Measurements from ENCODE around the gene RIPOR3.

The RIPOR3 gene

GRCh38 chr20:50583442-50584150 lies 107.7 kb downstream of the RIPOR3 start:
- 94 to 97% methylated on average over 14 of the region's 15 CpGs for WGBS, 2 experiments (ENCODE audit: insufficient coverage in 2 of 2)
- Histone ChIP-seq H3K4me1 (ENCODE audit: control insufficient read depth, insufficient read depth, low read length, poor library complexity, severe bottlenecking) (no peaks in the 10 kb centered on the region), H3K27ac (ENCODE audit: low read depth, low read length, severe bottlenecking) (no peak overlapping the region), H3K36me3 (ENCODE audit: control insufficient read depth, insufficient read depth, low read length) (peaks cover 89% of the 10 kb centered on the region), H3K4me3 (ENCODE audit: extremely low read depth, insufficient read depth, low read length, poor library complexity, severe bottlenecking) (no peak overlapping the region), H3K9me3 (ENCODE audit: control insufficient read depth, low read length) (no peaks in the 10 kb centered on the region)

- 96 to 98% methylated on average over 18 to 19 of the region's 26 CpGs for WGBS, 2 experiments (ENCODE audit: insufficient coverage in 2 of 2)
- Histone ChIP-seq H3K9me3 (ENCODE audit: control insufficient read depth, low read length) (no peaks in the 10 kb centered on the region), H3K36me3 (ENCODE audit: control insufficient read depth, insufficient read depth, low read length) (peaks cover 91% of the 10 kb centered on the region), H3K4me1 (ENCODE audit: control insufficient read depth, insufficient read depth, low read length, poor library complexity, severe bottlenecking) (no peaks in the 10 kb centered on the region), H3K27ac (ENCODE audit: low read depth, low read length, severe bottlenecking) (no peak overlapping the region), H3K4me3 (ENCODE audit: extremely low read depth, insufficient read depth, low read length, poor library complexity, severe bottlenecking) (no peak overlapping the region)
These were observed 108.6 kb downstream of the RIPOR3 start for GRCh38 chr20:50582591-50583234.

- H3K4me3 ChIP-seq (ENCODE audit: extremely low read depth, insufficient read depth, low read length, poor library complexity, severe bottlenecking): no peak overlapping the region
- H3K9me3 ChIP-seq (ENCODE audit: control insufficient read depth, low read length): no peaks in the 10 kb centered on the region
- 83 to 96% methylated on average over 3 to 5 of the region's 6 CpGs for WGBS, 2 experiments (ENCODE audit: insufficient coverage in 2 of 2)
- H3K4me1 ChIP-seq (ENCODE audit: control insufficient read depth, insufficient read depth, low read length, poor library complexity, severe bottlenecking): no peaks in the 10 kb centered on the region
- H3K27ac ChIP-seq (ENCODE audit: low read depth, low read length, severe bottlenecking): no peak overlapping the region
- H3K36me3 ChIP-seq (ENCODE audit: control insufficient read depth, insufficient read depth, low read length): peaks cover 91% of the 10 kb centered on the region
These were observed 109.2 kb downstream of the RIPOR3 start for GRCh38 chr20:50582092-50582491.

GRCh38 chr20:50580842-50581544 lies 110.3 kb downstream of the RIPOR3 start:
- Histone ChIP-seq H3K4me3 (ENCODE audit: extremely low read depth, insufficient read depth, low read length, poor library complexity, severe bottlenecking) (no peak overlapping the region), H3K36me3 (ENCODE audit: control insufficient read depth, insufficient read depth, low read length) (peaks cover 92% of the 10 kb centered on the region), H3K9me3 (ENCODE audit: control insufficient read depth, low read length) (no peaks in the 10 kb centered on the region), H3K4me1 (ENCODE audit: control insufficient read depth, insufficient read depth, low read length, poor library complexity, severe bottlenecking) (no peaks in the 10 kb centered on the region), H3K27ac (ENCODE audit: low read depth, low read length, severe bottlenecking) (no peak overlapping the region)
- WGBS, 2 experiments (ENCODE audit: insufficient coverage in 2 of 2): 95 to 98% methylated on average over 11 to 20 of the region's 21 CpGs

- 68 to 69% methylated on average over 12 to 15 of the region's 17 CpGs for WGBS, 2 experiments (ENCODE audit: insufficient coverage in 2 of 2)
- H3K9me3 ChIP-seq (ENCODE audit: control insufficient read depth, low read length): no peaks in the 10 kb centered on the region
- peaks cover 90% of the 10 kb centered on the region for H3K36me3 ChIP-seq (ENCODE audit: control insufficient read depth, insufficient read depth, low read length)
- no peaks in the 10 kb centered on the region for H3K4me1 ChIP-seq (ENCODE audit: control insufficient read depth, insufficient read depth, low read length, poor library complexity, severe bottlenecking)
- no peak overlapping the region for H3K4me3 ChIP-seq (ENCODE audit: extremely low read depth, insufficient read depth, low read length, poor library complexity, severe bottlenecking)
- H3K27ac ChIP-seq (ENCODE audit: low read depth, low read length, severe bottlenecking): no peak overlapping the region
These were observed 111.2 kb downstream of the RIPOR3 start for GRCh38 chr20:50580016-50580747.

- WGBS, 2 experiments (ENCODE audit: insufficient coverage in 2 of 2): 85 to 96% methylated on average over 8 to 9 of the region's 10 CpGs
These were observed 111.8 kb downstream of the RIPOR3 start for GRCh38 chr20:50579511-50579910.

GRCh38 chr20:50578778-50579165 lies 112.6 kb downstream of the RIPOR3 start:
- WGBS, 2 experiments (ENCODE audit: insufficient coverage in 2 of 2): 90 to 97% methylated on average over 5 of the region's 5 CpGs
- H3K4me3 ChIP-seq (ENCODE audit: extremely low read depth, insufficient read depth, low read length, poor library complexity, severe bottlenecking): no peak overlapping the region
- no peaks in the 10 kb centered on the region for H3K4me1 ChIP-seq (ENCODE audit: control insufficient read depth, insufficient read depth, low read length, poor library complexity, severe bottlenecking)
- H3K36me3 ChIP-seq (ENCODE audit: control insufficient read depth, insufficient read depth, low read length): peaks cover 89% of the 10 kb centered on the region
- no peak overlapping the region for H3K27ac ChIP-seq (ENCODE audit: low read depth, low read length, severe bottlenecking)
- no peaks in the 10 kb centered on the region for H3K9me3 ChIP-seq (ENCODE audit: control insufficient read depth, low read length)

More at GRCh38 chr20:50579511-50579910, 111.8 kb downstream of the RIPOR3 start:
- Histone ChIP-seq H3K9me3 (ENCODE audit: control insufficient read depth, low read length) (no peaks in the 10 kb centered on the region), H3K36me3 (ENCODE audit: control insufficient read depth, insufficient read depth, low read length) (peaks cover 92% of the 10 kb centered on the region), H3K4me1 (ENCODE audit: control insufficient read depth, insufficient read depth, low read length, poor library complexity, severe bottlenecking) (no peaks in the 10 kb centered on the region), H3K4me3 (ENCODE audit: extremely low read depth, insufficient read depth, low read length, poor library complexity, severe bottlenecking) (no peak overlapping the region), H3K27ac (ENCODE audit: low read depth, low read length, severe bottlenecking) (no peak overlapping the region)

- WGBS, 2 experiments (ENCODE audit: insufficient coverage in 2 of 2): 89 to 93% methylated on average over 12 to 14 of the region's 14 CpGs
- Histone ChIP-seq H3K4me1 (ENCODE audit: control insufficient read depth, insufficient read depth, low read length, poor library complexity, severe bottlenecking) (no peaks in the 10 kb centered on the region), H3K27ac (ENCODE audit: low read depth, low read length, severe bottlenecking) (no peak overlapping the region), H3K36me3 (ENCODE audit: control insufficient read depth, insufficient read depth, low read length) (peaks cover 87% of the 10 kb centered on the region), H3K4me3 (ENCODE audit: extremely low read depth, insufficient read depth, low read length, poor library complexity, severe bottlenecking) (no peak overlapping the region), H3K9me3 (ENCODE audit: control insufficient read depth, low read length) (no peaks in the 10 kb centered on the region)
These were observed 113.1 kb downstream of the RIPOR3 start for GRCh38 chr20:50578061-50578777.

- Histone ChIP-seq H3K9me3 (ENCODE audit: control insufficient read depth, low read length) (no peaks in the 10 kb centered on the region), H3K27ac (ENCODE audit: low read depth, low read length, severe bottlenecking) (no peak overlapping the region), H3K4me1 (ENCODE audit: control insufficient read depth, insufficient read depth, low read length, poor library complexity, severe bottlenecking) (no peaks in the 10 kb centered on the region), H3K36me3 (ENCODE audit: control insufficient read depth, insufficient read depth, low read length) (peaks cover 88% of the 10 kb centered on the region), H3K4me3 (ENCODE audit: extremely low read depth, insufficient read depth, low read length, poor library complexity, severe bottlenecking) (no peak overlapping the region)
- 95 to 98% methylated on average over 15 to 17 of the region's 17 CpGs for whole genome bisulfite sequencing, 2 experiments (ENCODE audit: insufficient coverage in 2 of 2)
These were observed 113.9 kb downstream of the RIPOR3 start for GRCh38 chr20:50577175-50578018.

Measured in mesodermal cell (in vitro differentiated cells).